Measurements from ENCODE around the gene FREM1. TPM values are rescaled to one million over a fixed set of nuclear protein-coding genes. Genes with fewer than 3 reads are reported as not detected.

Gene FREM1
- total and polyA plus RNA-seq, 2 of the 13 experiments (the other 11 are each of a cell fraction or from before 2014, with no cell fraction given): 64.3 to 202 TPM

GRCh38 chr9:14693251-14693861, 216.9 kb downstream of the FREM1 start, which contains the start of gene ZDHHC21 (continued):
- TF ChIP-seq GABPA (IDR thresholded peaks at IDR 0.05; ENCODE audit: low read depth, low read length): peak; percentile 85
- peak; percentile 75 for TF ChIP-seq GABPA (CRISPR knock-in tag; IDR thresholded peaks at IDR 0.05; ENCODE audit: low read depth)
- TF ChIP-seq THAP7 (CRISPR knock-in tag; IDR thresholded peaks at IDR 0.05): 0 out of 2 replicates have a peak, but pooled peaks have one; percentile 76
- TF ChIP-seq MEIS2 (CRISPR knock-in tag; IDR thresholded peaks at IDR 0.05): peak; percentile 51
- TF ChIP-seq RFXAP (CRISPR knock-in tag; IDR thresholded peaks at IDR 0.05; ENCODE audit: borderline replicate concordance): no peak; the same call in 1 of the 2 replicates
- TF ChIP-seq CSRNP1 (CRISPR knock-in tag; IDR thresholded peaks at IDR 0.05): peak; percentile 62; the same call in 1 of the 2 replicates
- peak; percentile 61; the same call in 1 of the 2 replicates for TF ChIP-seq ZBTB38 (CRISPR knock-in tag; IDR thresholded peaks at IDR 0.05)
- 0 out of 2 replicates have a peak, but pooled peaks have one; percentile 26 for TF ChIP-seq ZNF691 (CRISPR knock-in tag; IDR thresholded peaks at IDR 0.05; ENCODE audit: borderline replicate concordance, low read depth)
- no peak for TF ChIP-seq TARDBP (CRISPR knock-in tag; IDR thresholded peaks at IDR 0.05)
- no peak for TF ChIP-seq ZNF329 (CRISPR knock-in tag; IDR thresholded peaks at IDR 0.05; ENCODE audit: low read depth)
- peak; percentile 76 for TF ChIP-seq ZSCAN31 (CRISPR knock-in tag; IDR thresholded peaks at IDR 0.05; ENCODE audit: low read depth)
- TF ChIP-seq HNF4G (IDR thresholded peaks at IDR 0.05; ENCODE audit: borderline replicate concordance, low read depth, low read length): no peak
- no peak for TF ChIP-seq HNF4G (CRISPR knock-in tag; IDR thresholded peaks at IDR 0.05; ENCODE audit: borderline replicate concordance, low read depth)
- TF ChIP-seq THAP8 (CRISPR knock-in tag; IDR thresholded peaks at IDR 0.05; ENCODE audit: borderline replicate concordance): peak; percentile 85; the same call in 1 of the 2 replicates
- TF ChIP-seq MED8 (CRISPR knock-in tag; IDR thresholded peaks at IDR 0.05; ENCODE audit: insufficient replicate concordance): peak; percentile 30
- TF ChIP-seq KAT8 (CRISPR knock-in tag; IDR thresholded peaks at IDR 0.05): peak; percentile 87
- peak; percentile 61 for TF ChIP-seq GFI1 (CRISPR knock-in tag; IDR thresholded peaks at IDR 0.05; ENCODE audit: borderline replicate concordance)
- TF ChIP-seq ARID2 (CRISPR knock-in tag; IDR thresholded peaks at IDR 0.05; ENCODE audit: borderline replicate concordance): 0 out of 2 replicates have a peak, but pooled peaks have one; percentile 72
- peak; percentile 47 for TF ChIP-seq HDAC2 (CRISPR knock-in tag; IDR thresholded peaks at IDR 0.05)
- peak; percentile 56; the same call in 1 of the 2 replicates for TF ChIP-seq ZNF501 (CRISPR knock-in tag; IDR thresholded peaks at IDR 0.05)
- TF ChIP-seq SNAI1 (CRISPR knock-in tag; IDR thresholded peaks at IDR 0.05; ENCODE audit: borderline replicate concordance): no peak
- peak; percentile 57; the same call in 1 of the 2 replicates for TF ChIP-seq ARID5B (CRISPR knock-in tag; IDR thresholded peaks at IDR 0.05)
